Lung (tissue), 12 donors: ENCODE measurements around the gene SCARB2. TPM values are rescaled to one million over a fixed set of nuclear protein-coding genes. Genes with fewer than 3 reads are reported as not detected.
A peak's percentile ranks its signal among the peaks of the same experiment; 100 is the strongest.

Experiments
- ATAC-seq: fragments of 200-7000 bp; cut with Tn5 transposase; one replicate; pipeline ENCODE4 v1.9.1; 2020; ENCODE audit warnings: moderate number of reproducible peaks; ENCODE audit not compliant: insufficient read depth, low FRiP score
- DNase-seq, 3 donors: peaks; one replicate each; pipeline ENCODE4 v3.0.0-alpha.2; 2013 to 2017
- H3K27ac ChIP-seq, 2 donors: one replicate each; pipeline ENCODE4 v1.5.1; 2013; ENCODE audit warnings: mild to moderate bottlenecking in 2 of 2, moderate library complexity in 2 of 2, control low read depth in 1 of 2, inconsistent platforms in 1 of 2, low read depth in 1 of 2, low read length in 1 of 2
- H3K27me3 ChIP-seq, 3 donors: one replicate each; pipeline ENCODE4 v1.5.1; 2013; ENCODE audit warnings: low read length in 2 of 3; ENCODE audit not compliant: control insufficient read depth in 3 of 3, insufficient read depth in 3 of 3
- H3K36me3 ChIP-seq, 4 donors: one replicate each; pipeline ENCODE4 v1.5.1; 2013; ENCODE audit warnings: low read length in 4 of 4, mild to moderate bottlenecking in 1 of 4, moderate library complexity in 1 of 4; ENCODE audit not compliant: control insufficient read depth in 4 of 4, insufficient read depth in 4 of 4
- H3K4me1 ChIP-seq, 5 donors: one replicate each; pipeline ENCODE4 v1.5.1; 2013; ENCODE audit warnings: low read length in 5 of 5, mild to moderate bottlenecking in 2 of 5, moderate library complexity in 1 of 5; ENCODE audit not compliant: control insufficient read depth in 5 of 5, insufficient read depth in 5 of 5
- H3K4me3 ChIP-seq: one replicate; pipeline ENCODE4 v1.5.1; 2013; ENCODE audit warnings: mild to moderate bottlenecking, control low read depth, moderate library complexity
- H3K9ac ChIP-seq, 2 donors: one replicate each; pipeline ENCODE4 v1.5.1; 2013; ENCODE audit warnings: low read length in 2 of 2, control low read depth in 1 of 2; ENCODE audit not compliant: insufficient read depth in 1 of 2
- H3K9me3 ChIP-seq, 4 donors: one replicate each; pipeline ENCODE4 v1.5.1; 2013; ENCODE audit warnings: low read length in 3 of 4, mild to moderate bottlenecking in 1 of 4, moderate library complexity in 1 of 4; ENCODE audit not compliant: control insufficient read depth in 4 of 4, insufficient read depth in 3 of 4
- WGBS, 2 donors: extraction: QIAGEN DNeasy Blood & Tissue Kit; methylation state at CpG; one replicate each; pipeline ENCODE4 v1.1.7; 2013; 5-methylcytosine and 5-hydroxymethylcytosine counted together
- polyA plus RNA-seq, 2 donors: library from polyadenylated mRNA; stranded (reverse); fragments of 200-250 nt; gene quantifications; one replicate each; pipeline ENCODE4 v1.2.1, GENCODE V29; 2013
- total RNA-seq, 2 donors: library from RNA; depleted of rRNA in 1 of 2; stranded (reverse); fragments of >200 nt in 1 of 2; gene quantifications; one replicate each; pipeline ENCODE4 v1.2.1, GENCODE V29; 2014 to 2021
- TF ChIP-seq, protein P1 (sequence below): IDR thresholded peaks from 2 replicates; pipeline ENCODE4 v1.5.1; 2012; ENCODE audit warnings: mild to moderate bottlenecking; ENCODE audit errors: control extremely low read depth, extremely low read depth
- donor health status: control.
- donor health status: control.
- donor health status: Bipolar disorder and iron deficiency.
- donor health status: healthy.
- donor health status: DM: yes; HTN: yes; CAD: no.

Gene SCARB2
- total and polyA plus RNA-seq, 4 donors: 104 to 360 (median 150) TPM

DNA sequence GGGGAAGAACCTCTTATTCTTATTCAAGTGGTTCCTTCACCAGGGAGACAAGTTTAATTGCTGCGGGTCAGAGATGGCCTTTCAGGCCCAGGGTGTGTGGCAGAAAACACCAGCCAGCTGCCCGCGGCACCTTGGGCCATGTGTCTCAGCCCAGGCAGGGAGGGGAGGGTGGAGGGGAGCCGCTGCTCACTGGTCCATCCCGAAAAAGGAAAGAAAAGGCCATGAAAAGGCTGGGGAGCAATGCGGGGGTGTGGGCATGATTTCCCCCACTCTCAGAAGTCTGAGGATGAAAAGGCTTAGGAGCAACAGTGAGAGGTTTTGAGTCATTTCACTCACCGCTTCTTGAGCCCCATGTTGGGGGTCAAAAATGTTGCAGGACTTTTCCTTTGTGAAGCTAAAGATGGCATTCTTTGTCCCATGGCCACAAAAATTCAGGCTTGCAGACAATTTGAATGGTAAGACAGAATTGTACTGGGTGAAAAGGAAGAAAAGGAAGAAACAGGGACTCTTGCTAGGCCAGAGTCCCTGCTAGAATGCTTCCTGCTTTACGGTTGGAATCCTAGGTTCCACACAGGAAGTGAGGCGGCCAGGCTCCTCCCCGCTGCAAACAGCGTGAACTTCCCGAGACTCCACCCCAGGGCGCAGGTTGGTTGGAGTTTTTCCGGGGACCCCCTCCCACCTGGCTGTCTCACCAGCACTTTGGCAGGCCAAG is 20.5 kb upstream of the SCARB2 start:
- Histone ChIP-seq H3K27ac (peak overlapping the region in 1 of 2 donors; percentile 38), H3K4me3 (no peak overlapping the region), H3K9me3 (peaks cover 0 to 6% (median 2%) of the 10 kb centered on the region in 4 donors), H3K36me3 (no peaks in the 10 kb centered on the region), H3K27me3 (no peaks in the 10 kb centered on the region), H3K4me1 (peaks cover 0 to 8% (median 0%) of the 10 kb centered on the region in 5 donors), H3K9ac (no peak overlapping the region)
- WGBS, 2 donors: 78 to 89% methylated on average over 14 of the region's 14 CpGs
- TF ChIP-seq, protein P1, sequence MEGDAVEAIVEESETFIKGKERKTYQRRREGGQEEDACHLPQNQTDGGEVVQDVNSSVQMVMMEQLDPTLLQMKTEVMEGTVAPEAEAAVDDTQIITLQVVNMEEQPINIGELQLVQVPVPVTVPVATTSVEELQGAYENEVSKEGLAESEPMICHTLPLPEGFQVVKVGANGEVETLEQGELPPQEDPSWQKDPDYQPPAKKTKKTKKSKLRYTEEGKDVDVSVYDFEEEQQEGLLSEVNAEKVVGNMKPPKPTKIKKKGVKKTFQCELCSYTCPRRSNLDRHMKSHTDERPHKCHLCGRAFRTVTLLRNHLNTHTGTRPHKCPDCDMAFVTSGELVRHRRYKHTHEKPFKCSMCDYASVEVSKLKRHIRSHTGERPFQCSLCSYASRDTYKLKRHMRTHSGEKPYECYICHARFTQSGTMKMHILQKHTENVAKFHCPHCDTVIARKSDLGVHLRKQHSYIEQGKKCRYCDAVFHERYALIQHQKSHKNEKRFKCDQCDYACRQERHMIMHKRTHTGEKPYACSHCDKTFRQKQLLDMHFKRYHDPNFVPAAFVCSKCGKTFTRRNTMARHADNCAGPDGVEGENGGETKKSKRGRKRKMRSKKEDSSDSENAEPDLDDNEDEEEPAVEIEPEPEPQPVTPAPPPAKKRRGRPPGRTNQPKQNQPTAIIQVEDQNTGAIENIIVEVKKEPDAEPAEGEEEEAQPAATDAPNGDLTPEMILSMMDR: no peak
- ATAC-seq: peak; percentile 55
- peak in 1 of 3 donors; percentile 35 for DNase-seq

DNA sequence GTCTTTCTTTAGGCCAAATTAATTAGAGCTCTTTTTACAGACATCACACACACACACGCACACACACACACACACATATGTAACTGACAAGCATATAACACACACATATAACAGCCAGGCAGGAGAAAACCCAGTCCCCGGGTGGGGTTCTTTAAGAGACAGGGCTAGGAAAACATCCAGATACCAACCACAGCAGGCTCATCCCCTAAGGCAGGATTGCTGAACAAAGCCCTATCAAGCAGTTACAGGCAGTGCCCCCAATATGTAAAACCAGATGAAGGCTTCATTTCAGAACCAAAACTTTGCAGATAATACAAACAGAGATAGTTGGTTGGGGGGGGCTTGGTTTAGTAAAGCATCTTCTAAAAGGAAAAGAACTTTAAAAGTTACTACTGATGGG is 19.9 kb upstream of the SCARB2 start:
- no peaks in the 10 kb centered on the region for H3K27me3 ChIP-seq
- TF ChIP-seq, protein P1: no peak
- H3K4me1 ChIP-seq: peaks cover 0 to 8% (median 0%) of the 10 kb centered on the region in 5 donors
- no peak overlapping the region for H3K27ac ChIP-seq
- no peak for DNase-seq
- no peak for ATAC-seq
- no peaks in the 10 kb centered on the region for H3K36me3 ChIP-seq
- 55 to 73% methylated on average over 2 of the region's 2 CpGs for WGBS, 2 donors
- H3K4me3 ChIP-seq: no peak overlapping the region
- H3K9me3 ChIP-seq: peaks cover 0 to 6% (median 4%) of the 10 kb centered on the region in 4 donors
- H3K9ac ChIP-seq: no peak overlapping the region

DNA sequence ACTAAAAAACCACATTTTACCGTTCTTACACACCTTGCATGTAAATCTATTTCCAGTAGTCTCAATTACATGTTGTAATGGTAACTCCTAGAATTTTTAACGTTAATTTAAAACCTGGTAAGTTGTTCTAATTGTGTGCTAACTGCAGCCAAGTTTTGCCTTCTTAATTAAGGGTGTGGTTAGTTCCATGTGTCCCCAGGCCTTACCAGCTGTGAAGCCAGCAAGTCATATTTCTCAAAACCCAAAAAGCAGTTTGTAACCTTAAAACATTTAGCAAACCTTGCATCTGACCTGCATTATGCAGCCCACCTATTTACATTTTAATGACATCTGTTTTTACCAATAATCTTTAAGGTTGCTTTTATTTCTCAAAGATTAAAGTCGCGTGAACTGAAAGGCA is 19.5 kb upstream of the SCARB2 start:
- WGBS, 2 donors: 74 to 86% methylated on average over 4 of the region's 4 CpGs
- ATAC-seq (no peak), DNase-seq (no peak)
- H3K4me3 ChIP-seq: no peak overlapping the region
- H3K9me3 ChIP-seq: peaks cover 0 to 6% (median 4%) of the 10 kb centered on the region in 4 donors
- H3K4me1 ChIP-seq: peaks cover 0 to 8% (median 0%) of the 10 kb centered on the region in 5 donors
- no peaks in the 10 kb centered on the region for H3K36me3 ChIP-seq
- H3K27ac ChIP-seq: no peak overlapping the region
- TF ChIP-seq, protein P1: no peak
- H3K9ac ChIP-seq: no peak overlapping the region
- H3K27me3 ChIP-seq: no peaks in the 10 kb centered on the region

DNA sequence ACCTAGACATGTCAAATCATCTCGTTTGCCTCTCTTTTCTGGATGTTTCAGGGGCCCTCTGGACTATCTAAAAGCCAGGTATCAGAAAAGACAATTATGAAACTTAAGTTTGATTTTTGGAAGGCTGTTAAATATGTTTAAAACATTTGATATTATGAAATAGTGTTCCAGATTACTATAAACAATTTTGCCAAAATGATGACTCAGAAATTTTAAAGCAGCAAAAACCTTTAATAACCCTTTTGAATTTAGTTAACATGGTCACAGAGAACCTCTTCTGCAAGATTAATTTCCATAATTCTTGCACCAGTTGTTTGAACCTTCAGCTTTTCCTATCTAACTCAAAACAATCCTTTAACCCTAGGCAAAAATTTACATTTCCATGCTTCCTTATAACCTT is 19.1 kb upstream of the SCARB2 start:
- no peak overlapping the region for H3K4me3 ChIP-seq
- DNase-seq (no peak), ATAC-seq (no peak)
- H3K9ac ChIP-seq: no peak overlapping the region
- TF ChIP-seq, protein P1: no peak
- no peaks in the 10 kb centered on the region for H3K27me3 ChIP-seq
- WGBS, 2 donors: 79 to 83% methylated on average over 1 of the region's 1 CpG
- H3K36me3 ChIP-seq: no peaks in the 10 kb centered on the region
- no peak overlapping the region for H3K27ac ChIP-seq
- peaks cover 0 to 8% (median 0%) of the 10 kb centered on the region in 5 donors for H3K4me1 ChIP-seq
- H3K9me3 ChIP-seq: peaks cover 0 to 6% (median 4%) of the 10 kb centered on the region in 4 donors
